Heart left ventricle (tissue), 16 donors: ENCODE measurements around the gene HDGFL3. TPM values are rescaled to one million over a fixed set of nuclear protein-coding genes. Genes with fewer than 3 reads are reported as not detected.

Experiments
- ATAC-seq, 4 donors: fragments of 200-7000 bp; cut with Tn5 transposase; one replicate each; pipeline ENCODE4 v1.9.1; 2020 to 2022; ENCODE audit warnings: moderate library complexity in 4 of 4, mild to moderate bottlenecking in 3 of 4, moderate number of reproducible peaks in 1 of 4
- DNase-seq, 5 donors: peaks; one replicate each; pipeline ENCODE4 v3.0.0-alpha.2; 2020
- H3K27ac ChIP-seq, 12 donors: fragments of 200-600 bp; sonication (generic) in 4 of 12; one replicate each; pipeline versions ENCODE4 v1.5.0 to v1.8.0; 2016 to 2022; ENCODE audit warnings: mild to moderate bottlenecking in 2 of 12
- H3K27me3 ChIP-seq, 9 donors: fragments of 200-600 bp; sonication (generic) in 2 of 9; one replicate each; pipeline versions ENCODE4 v1.5.1 to v1.8.0; 2016 to 2022; ENCODE audit warnings: mild to moderate bottlenecking in 3 of 9
- H3K36me3 ChIP-seq, 9 donors: fragments of 200-600 bp; sonication (generic) in 2 of 9; one replicate each; pipeline versions ENCODE4 v1.5.0 to v1.8.0; 2018 to 2022; ENCODE audit warnings: mild to moderate bottlenecking in 2 of 9
- H3K4me1 ChIP-seq, 12 donors: fragments of 200-600 bp; sonication (generic) in 4 of 12; one replicate each; pipeline versions ENCODE4 v1.5.0 to v1.8.0; 2016 to 2022; ENCODE audit warnings: mild to moderate bottlenecking in 3 of 12
- H3K4me3 ChIP-seq, 12 donors: fragments of 200-600 bp; sonication (generic) in 4 of 12; one replicate each; pipeline versions ENCODE4 v1.5.0 to v1.8.0; 2017 to 2022; ENCODE audit warnings: mild to moderate bottlenecking in 9 of 12, moderate library complexity in 4 of 12
- H3K9me3 ChIP-seq, 12 donors: fragments of 200-600 bp; sonication (generic) in 4 of 12; one replicate each; pipeline versions ENCODE4 v1.5.0 to v1.8.0; 2016 to 2022; ENCODE audit warnings: mild to moderate bottlenecking in 1 of 12
- POLR2A ChIP-seq, 2 donors: fragments of 450-650 bp; IDR thresholded peaks; one replicate each; pipeline ENCODE4 v1.6.1; 2017; ENCODE audit warnings: antibody characterized with exemption in 2 of 2, mild to moderate bottlenecking in 2 of 2, moderate library complexity in 2 of 2
- WGBS, 4 donors: extraction: QIAGEN DNeasy Blood & Tissue Kit in 2 of 4; methylation state at CpG; one replicate each; pipeline versions ENCODE4 v1.1.5 to v1.1.7; 2013 to 2018; 5-methylcytosine and 5-hydroxymethylcytosine counted together
- intact Hi-C, 10 donors: fragments of 100-400 bp; cut with DNase I; formaldehyde crosslinking; loops; one replicate each; pipeline versions ENCODE4 v1.11.1 to v1.14.2; 2022
- polyA plus RNA-seq, 2 donors: library from polyadenylated mRNA; stranded (reverse); fragments of 200-250 nt; gene quantifications; one replicate each; pipeline ENCODE4 v1.2.3, GENCODE V29; 2013
- total RNA-seq, 9 donors: library from RNA; depleted of rRNA in 2 of 9; stranded (reverse); fragments of >200 nt in 2 of 9; fragmentation: NEBNext Ultra II Directional in 3 of 9; extraction: Animal tissue kit (Norgen Biotek cat#: 25700) in 3 of 9; gene quantifications; one replicate each; pipeline versions ENCODE4 v1.1.0 to v1.2.4, GENCODE V29; 2016 to 2023
- TF ChIP-seq, protein P1 (sequence below), 12 donors: fragments of 200-600 bp; sonication (generic) in 4 of 12; IDR thresholded peaks; one replicate each; pipeline versions ENCODE4 v1.5.0 to v1.8.0; 2018 to 2022; ENCODE audit warnings: antibody characterized with exemption in 12 of 12, mild to moderate bottlenecking in 5 of 12
- donor health status: ischemic (EF 13 %, LVEDD 7.1; RV severe dilation, severe dysfunction).
- donor health status: healthy with polysubstance abuse.
- donor health status: DM: no; HTN: yes; CAD: no.
- donor health status: DM: no; HTN: no; CAD: no.
- donor health status: ischemic (EF 25% LVEDD 6.9; RV normal size, moderate dysfunction).
- donor health status: ischemic (EF 25% LVEDD 5.7; RV mildly dilated, moderate dysfunction).
- donor health status: healthy.
- donor health status: DM: yes; HTN: yes; CAD: no.
- donor health status: ischemic (EF 35%, LVEDD 5.7; RV mildly dilated, moderate dysfunction).
- donor health status: nonischemic (EF 11% LVEDD 7.7; RV severe dilation, severe dysfunction).
- donor health status: DM: yes; HTN: yes; CAD: no.
- donor health status: PGD.
- donor health status: ischemic (EF 29% LVEDD 5.4; RV normal size, mild dysfunction).
- donor health status: nonischemic (EF 23%, LVEDD 6.1; RV moderate dilation, normal function).

HDGFL3 gene
- total and polyA plus RNA-seq, 11 donors: 9.6 to 50.7 (median 33.9) TPM

DNA sequence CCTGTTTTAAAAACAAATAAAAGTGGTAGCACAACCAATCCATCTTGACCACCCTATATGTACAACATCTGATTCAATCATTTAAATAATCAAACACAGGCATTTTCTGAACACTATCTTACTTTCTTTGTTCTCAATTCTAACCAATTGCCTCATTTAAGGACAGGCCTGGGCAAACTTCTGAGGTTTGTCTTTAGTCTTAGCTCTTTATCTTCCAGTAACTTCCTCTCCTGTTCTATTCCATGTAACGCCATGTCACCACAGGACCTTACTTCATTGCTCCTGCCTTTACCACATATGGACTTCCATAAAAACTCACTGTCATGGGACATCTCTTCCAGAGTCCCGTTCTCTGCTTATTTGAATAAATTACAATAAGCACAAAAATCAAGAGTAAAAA lies 14.9 kb downstream of the HDGFL3 start:
- H3K4me3 ChIP-seq: no peak overlapping the region
- 88 to 93% (median 92%) methylated on average over 2 of the region's 2 CpGs for WGBS, 4 donors
- no peaks in the 10 kb centered on the region for H3K27me3 ChIP-seq
- peaks cover 0 to 40% (median 9%) of the 10 kb centered on the region in 12 donors for H3K4me1 ChIP-seq
- DNase-seq (no peak), ATAC-seq (no peak)
- no peak for TF ChIP-seq POLR2A (IDR thresholded peaks at IDR 0.05)
- TF ChIP-seq, protein P1, sequence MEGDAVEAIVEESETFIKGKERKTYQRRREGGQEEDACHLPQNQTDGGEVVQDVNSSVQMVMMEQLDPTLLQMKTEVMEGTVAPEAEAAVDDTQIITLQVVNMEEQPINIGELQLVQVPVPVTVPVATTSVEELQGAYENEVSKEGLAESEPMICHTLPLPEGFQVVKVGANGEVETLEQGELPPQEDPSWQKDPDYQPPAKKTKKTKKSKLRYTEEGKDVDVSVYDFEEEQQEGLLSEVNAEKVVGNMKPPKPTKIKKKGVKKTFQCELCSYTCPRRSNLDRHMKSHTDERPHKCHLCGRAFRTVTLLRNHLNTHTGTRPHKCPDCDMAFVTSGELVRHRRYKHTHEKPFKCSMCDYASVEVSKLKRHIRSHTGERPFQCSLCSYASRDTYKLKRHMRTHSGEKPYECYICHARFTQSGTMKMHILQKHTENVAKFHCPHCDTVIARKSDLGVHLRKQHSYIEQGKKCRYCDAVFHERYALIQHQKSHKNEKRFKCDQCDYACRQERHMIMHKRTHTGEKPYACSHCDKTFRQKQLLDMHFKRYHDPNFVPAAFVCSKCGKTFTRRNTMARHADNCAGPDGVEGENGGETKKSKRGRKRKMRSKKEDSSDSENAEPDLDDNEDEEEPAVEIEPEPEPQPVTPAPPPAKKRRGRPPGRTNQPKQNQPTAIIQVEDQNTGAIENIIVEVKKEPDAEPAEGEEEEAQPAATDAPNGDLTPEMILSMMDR (IDR thresholded peaks at IDR 0.05): no peak
- H3K36me3 ChIP-seq: no peaks in the 10 kb centered on the region
- H3K9me3 ChIP-seq: no peaks in the 10 kb centered on the region
- intact Hi-C loops: loop anchor here in 2 of 10 donors (10.0 kb wide), 2 partner anchors 48 to 58 kb away; no protein-coding TSS in a partner anchor
- H3K27ac ChIP-seq: no peak overlapping the region

DNA sequence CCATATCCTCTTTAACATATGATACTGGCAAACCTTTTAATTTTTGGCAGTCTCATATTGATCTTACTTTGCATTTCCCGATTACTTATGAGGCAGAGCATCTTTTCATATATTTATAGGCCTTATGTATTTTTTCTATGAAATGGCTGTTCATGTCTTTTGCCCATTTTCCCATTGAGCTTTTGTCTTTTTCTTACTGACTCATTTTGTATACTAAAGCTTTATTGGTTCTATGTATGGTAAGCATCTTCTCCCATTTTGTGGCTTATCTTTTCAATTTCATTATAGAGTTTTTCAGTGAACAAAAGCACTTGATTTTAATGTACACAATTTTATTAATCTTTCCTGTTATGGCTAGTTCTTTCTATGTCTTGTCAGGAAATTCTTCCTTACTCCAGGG lies 17.2 kb downstream of the HDGFL3 start:
- no peak for ATAC-seq
- TF ChIP-seq, protein P1 (IDR thresholded peaks at IDR 0.05): no peak
- TF ChIP-seq POLR2A (IDR thresholded peaks at IDR 0.05): no peak

DNA sequence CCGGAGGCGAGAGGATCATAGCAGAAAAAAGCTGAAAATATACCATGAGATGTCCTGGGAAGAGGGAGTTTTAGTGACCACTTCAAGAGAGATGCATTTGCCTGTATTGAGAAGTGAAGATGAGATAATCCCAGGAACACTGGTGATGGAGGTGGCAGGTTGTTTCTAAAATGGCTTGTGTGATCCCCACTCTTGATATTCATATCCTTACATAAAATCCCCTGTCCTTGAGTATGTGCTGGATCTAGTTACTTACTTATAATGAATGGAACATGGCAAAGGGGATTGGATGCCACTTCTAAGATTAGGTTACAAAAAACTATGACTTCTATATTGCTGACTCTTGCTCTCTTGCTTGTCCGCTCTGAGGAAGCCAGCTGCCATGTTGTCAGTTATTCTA lies 22.1 kb downstream of the HDGFL3 start:
- TF ChIP-seq, protein P1 (IDR thresholded peaks at IDR 0.05): no peak
- no peak for TF ChIP-seq POLR2A (IDR thresholded peaks at IDR 0.05)
- peaks cover 0 to 3% (median 0%) of the 10 kb centered on the region in 12 donors for H3K4me1 ChIP-seq
- H3K9me3 ChIP-seq: no peaks in the 10 kb centered on the region
- no peak for ATAC-seq
- intact Hi-C loops: no loop called here
- H3K27ac ChIP-seq: no peak overlapping the region
- no peaks in the 10 kb centered on the region for H3K27me3 ChIP-seq
- WGBS, 4 donors: 96 to 100% (median 97%) methylated on average over 3 of the region's 3 CpGs
- H3K4me3 ChIP-seq: no peak overlapping the region
- no peaks in the 10 kb centered on the region for H3K36me3 ChIP-seq
- DNase-seq: no peak

More for the DNA sequence above, 17.2 kb downstream of the HDGFL3 start:
- H3K4me3 ChIP-seq: no peak overlapping the region
- peaks cover 0 to 27% (median 8%) of the 10 kb centered on the region in 12 donors for H3K4me1 ChIP-seq
- H3K36me3 ChIP-seq: no peaks in the 10 kb centered on the region
- no peaks in the 10 kb centered on the region for H3K9me3 ChIP-seq
- intact Hi-C loops: loop anchor here in 2 of 10 donors (10.0 kb wide), 2 partner anchors 46 to 56 kb away; no protein-coding TSS in a partner anchor
- H3K27me3 ChIP-seq: no peaks in the 10 kb centered on the region
- DNase-seq: no peak
- 91 to 96% (median 93%) methylated on average over 1 of the region's 1 CpG for WGBS, 4 donors
- no peak overlapping the region for H3K27ac ChIP-seq

DNA sequence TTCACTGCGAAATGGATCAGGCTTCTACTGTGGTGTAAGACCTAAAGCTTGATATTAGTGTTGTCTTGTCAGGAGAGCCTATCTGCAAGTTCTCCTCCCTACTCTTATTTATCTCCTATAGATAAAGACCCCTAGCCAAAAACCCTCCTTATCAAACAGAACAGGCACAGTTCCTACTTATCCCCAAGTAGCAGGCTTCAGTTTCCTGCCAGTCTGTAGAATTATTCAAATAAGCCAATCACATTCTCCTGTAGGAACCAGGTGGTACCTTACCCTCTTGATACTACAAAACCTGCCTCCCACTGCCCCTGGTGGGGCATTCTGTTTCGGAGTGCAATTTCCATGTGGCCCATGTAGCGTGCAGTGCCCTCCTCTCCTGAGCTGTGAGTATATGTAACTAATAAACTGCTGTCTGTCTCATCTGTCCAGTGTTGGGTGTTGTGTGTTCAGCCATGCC lies 28.7 kb downstream of the HDGFL3 start:
- no peak for TF ChIP-seq POLR2A (IDR thresholded peaks at IDR 0.05)
- TF ChIP-seq, protein P1 (IDR thresholded peaks at IDR 0.05): no peak

More for the DNA sequence above, 28.7 kb downstream of the HDGFL3 start:
- intact Hi-C loops: no loop called here
- peaks cover 0 to 12% (median 5%) of the 10 kb centered on the region in 12 donors for H3K4me1 ChIP-seq
- DNase-seq (no peak), ATAC-seq (no peak)
- no peaks in the 10 kb centered on the region for H3K27me3 ChIP-seq
- no peaks in the 10 kb centered on the region for H3K9me3 ChIP-seq
- WGBS, 4 donors: 93 to 96% (median 95%) methylated on average over 3 of the region's 3 CpGs
- H3K27ac ChIP-seq: no peak overlapping the region
- no peak overlapping the region for H3K4me3 ChIP-seq
- H3K36me3 ChIP-seq: no peaks in the 10 kb centered on the region
